SJCRH30 (cell line): Measurements from ENCODE around the gene TTC31. TPM values are rescaled to one million over a fixed set of nuclear protein-coding genes. Genes with fewer than 3 reads are reported as not detected.

Experiments
- DNase-seq, 2 experiments: peaks; one replicate each; pipeline ENCODE4 v3.0.0-alpha.2; 2015 to 2020
- H3K27ac ChIP-seq: fragments of 250-450 bp; sonication (Bioruptor Pico); 2 replicates; pipeline ENCODE4 v1.5.1; 2020; ENCODE audit warnings: mild to moderate bottlenecking, moderate library complexity
- H3K27me3 ChIP-seq: fragments of 250-450 bp; sonication (Bioruptor Pico); 2 replicates; pipeline ENCODE4 v1.5.1; 2020; ENCODE audit warnings: mild to moderate bottlenecking, moderate library complexity
- H3K36me3 ChIP-seq: fragments of 250-450 bp; sonication (Bioruptor Pico); 2 replicates; pipeline ENCODE4 v1.5.1; 2020; ENCODE audit warnings: mild to moderate bottlenecking, moderate library complexity
- H3K4me1 ChIP-seq: fragments of 250-450 bp; sonication (Bioruptor Pico); 2 replicates; pipeline ENCODE4 v1.5.1; 2020; ENCODE audit warnings: mild to moderate bottlenecking, moderate library complexity
- H3K4me3 ChIP-seq: fragments of 250-450 bp; sonication (Bioruptor Pico); 2 replicates; pipeline ENCODE4 v1.5.1; 2020; ENCODE audit warnings: mild to moderate bottlenecking, moderate library complexity
- H3K9me3 ChIP-seq: fragments of 250-450 bp; sonication (Bioruptor Pico); replicated peaks from 2 replicates; pipeline ENCODE4 v1.5.1; 2020; ENCODE audit warnings: mild to moderate bottlenecking, moderate library complexity
- total RNA-seq: library from RNA; depleted of rRNA; stranded (reverse); fragments of >200 nt; shearing (Covaris generic); gene quantifications from 2 replicates; pipeline ENCODE4 v1.2.3, GENCODE V29; 2014

TTC31 gene
- total RNA-seq, 1 experiment from 2014 or later: 21.0 TPM

- Histone ChIP-seq H3K27me3 (no peaks in the 10 kb centered on the region), H3K9me3 (no peaks in the 10 kb centered on the region), H3K36me3 (no peaks in the 10 kb centered on the region), H3K27ac (no peak within 1 kb of the TSS), H3K4me3 (no peak within 1 kb of the TSS), H3K4me1 (no peaks in the 10 kb centered on the region)
- DNase-seq: no peak
These were observed 31.7 kb downstream of the TTC31 start, which contains the start of gene TLX2 for GRCh38 chr2:74514368-74515270. TSS of gene TLX2 (plus strand) at chr2:74514450. CDS start at chr2:74514807, 357 bp downstream.

GRCh38 chr2:74515271-74515980 lies 32.5 kb downstream of the TTC31 start:
- Histone ChIP-seq H3K27me3 (no peaks in the 10 kb centered on the region), H3K9me3 (no peaks in the 10 kb centered on the region), H3K4me3 (no peak overlapping the region), H3K36me3 (no peaks in the 10 kb centered on the region), H3K27ac (no peak overlapping the region), H3K4me1 (no peaks in the 10 kb centered on the region)
- DNase-seq: no peak

GRCh38 chr2:74515981-74516633 lies 33.2 kb downstream of the TTC31 start:
- H3K27ac ChIP-seq: no peak overlapping the region

GRCh38 chr2:74516650-74517049 lies 33.8 kb downstream of the TTC31 start:
- Histone ChIP-seq H3K4me1 (no peaks in the 10 kb centered on the region), H3K27me3 (no peaks in the 10 kb centered on the region), H3K9me3 (no peaks in the 10 kb centered on the region), H3K27ac (no peak overlapping the region), H3K36me3 (no peaks in the 10 kb centered on the region), H3K4me3 (no peak overlapping the region)
- no peak for DNase-seq

More at GRCh38 chr2:74515981-74516633, 33.2 kb downstream of the TTC31 start:
- no peaks in the 10 kb centered on the region for H3K9me3 ChIP-seq
- no peak overlapping the region for H3K4me3 ChIP-seq
- no peaks in the 10 kb centered on the region for H3K36me3 ChIP-seq
- no peaks in the 10 kb centered on the region for H3K4me1 ChIP-seq
- no peaks in the 10 kb centered on the region for H3K27me3 ChIP-seq
- no peak for DNase-seq

- Histone ChIP-seq H3K4me1 (no peaks in the 10 kb centered on the region), H3K9me3 (no peaks in the 10 kb centered on the region), H3K4me3 (no peak overlapping the region), H3K36me3 (peaks cover 19% of the 10 kb centered on the region), H3K27ac (no peak overlapping the region), H3K27me3 (no peaks in the 10 kb centered on the region)
- DNase-seq: no peak
These were observed 39.6 kb downstream of the TTC31 start for GRCh38 chr2:74522516-74522915.

- peaks cover 7% of the 10 kb centered on the region for H3K4me1 ChIP-seq
- H3K27ac ChIP-seq: no peak overlapping the region
- H3K27me3 ChIP-seq: no peaks in the 10 kb centered on the region
- peaks cover 30% of the 10 kb centered on the region for H3K36me3 ChIP-seq
- no peaks in the 10 kb centered on the region for H3K9me3 ChIP-seq
- DNase-seq: no peak
- H3K4me3 ChIP-seq: no peak overlapping the region
These were observed 41.1 kb downstream of the TTC31 start for GRCh38 chr2:74524005-74524404.

GRCh38 chr2:74524955-74525716 lies 42.3 kb downstream of the TTC31 start:
- DNase-seq: no peak
- Histone ChIP-seq H3K4me1 (peaks cover 7% of the 10 kb centered on the region), H3K9me3 (no peaks in the 10 kb centered on the region), H3K27ac (no peak overlapping the region), H3K4me3 (no peak overlapping the region), H3K27me3 (no peaks in the 10 kb centered on the region), H3K36me3 (peaks cover 30% of the 10 kb centered on the region)

GRCh38 chr2:74525717-74526648 lies 43.1 kb downstream of the TTC31 start, which contains the start of gene DQX1:
TSS of gene DQX1 (minus strand) at chr2:74526231. CDS start at chr2:74525729, 502 bp downstream.
- Histone ChIP-seq H3K36me3 (peaks cover 30% of the 10 kb centered on the region), H3K27ac (no peak within 1 kb of the TSS), H3K9me3 (no peaks in the 10 kb centered on the region), H3K27me3 (no peaks in the 10 kb centered on the region), H3K4me1 (peaks cover 7% of the 10 kb centered on the region), H3K4me3 (no peak within 1 kb of the TSS)
- DNase-seq: peak in 1 of 2 experiments; percentile 59

GRCh38 chr2:74526649-74527230 lies 43.9 kb downstream of the TTC31 start:
- no peaks in the 10 kb centered on the region for H3K9me3 ChIP-seq
- no peak overlapping the region for H3K27ac ChIP-seq
- no peaks in the 10 kb centered on the region for H3K27me3 ChIP-seq
- peaks cover 34% of the 10 kb centered on the region for H3K36me3 ChIP-seq
- no peak overlapping the region for H3K4me3 ChIP-seq
- no peak for DNase-seq
- peaks cover 7% of the 10 kb centered on the region for H3K4me1 ChIP-seq

- H3K36me3 ChIP-seq: peaks cover 36% of the 10 kb centered on the region
- no peaks in the 10 kb centered on the region for H3K9me3 ChIP-seq
- H3K27me3 ChIP-seq: no peaks in the 10 kb centered on the region
- H3K27ac ChIP-seq: no peak overlapping the region
- H3K4me1 ChIP-seq: peaks cover 7% of the 10 kb centered on the region
- DNase-seq: no peak
- H3K4me3 ChIP-seq: no peak overlapping the region
These were observed 44.9 kb downstream of the TTC31 start for GRCh38 chr2:74527741-74528140.

GRCh38 chr2:74528600-74529356 lies 45.9 kb downstream of the TTC31 start:
- no peak for DNase-seq
- peaks cover 40% of the 10 kb centered on the region for H3K36me3 ChIP-seq
- H3K9me3 ChIP-seq: no peaks in the 10 kb centered on the region
- peaks cover 7% of the 10 kb centered on the region for H3K4me1 ChIP-seq
- H3K4me3 ChIP-seq: peak overlapping the region; percentile 80
- peak overlapping the region; percentile 79 for H3K27ac ChIP-seq
- no peaks in the 10 kb centered on the region for H3K27me3 ChIP-seq

GRCh38 chr2:74529357-74530238 lies 46.7 kb downstream of the TTC31 start, which contains the start of the genes AUP1 and HTRA2:
TSS of gene AUP1 (minus strand) at chr2:74529706. CDS start at chr2:74529629, 77 bp downstream.
TSS of gene HTRA2 (plus strand) at chr2:74529933. CDS start at chr2:74530007, 74 bp downstream.
- no peaks in the 10 kb centered on the region for H3K27me3 ChIP-seq
- peaks cover 7% of the 10 kb centered on the region for H3K4me1 ChIP-seq
- peaks cover 40% of the 10 kb centered on the region for H3K36me3 ChIP-seq
- DNase-seq: peak; percentile 99
- H3K27ac ChIP-seq: peak within 1 kb of the TSS; percentile 79
- H3K9me3 ChIP-seq: no peaks in the 10 kb centered on the region
- peak within 1 kb of the TSS; percentile 80 for H3K4me3 ChIP-seq
